ENCODE results near the gene SBF1.
"Not testable (repeated sequence)": the region's sequence is repeated elsewhere in the genome, so short reads cannot be mapped to it uniquely, and the experiment has no call there.

- TF ChIP-seq POLR2A, CTCF (IDR thresholded peaks at IDR 0.05): not testable (repeated sequence)
Measured at GRCh38 chr22:50408954-50409353, 65.9 kb downstream of the SBF1 start.
